ENCODE results near the gene SIL1. TPM values are rescaled to one million over a fixed set of nuclear protein-coding genes. Genes with fewer than 3 reads are reported as not detected.

SIL1 gene
- total and polyA plus RNA-seq, 2 of the 4 experiments (the other 2 are of a cell fraction), result 56.1 to 66.0 TPM

GRCh38 chr5:138986186-138986800 lies 211.9 kb downstream of the SIL1 start:
- CTCF ChIA-PET, result no interaction called here

More at GRCh38 chr5:138986186-138986800, 211.9 kb downstream of the SIL1 start:
- Histone ChIP-seq H3K9me1 (ENCODE audit: insufficient read depth, low read length) (peaks cover 15% of the 10 kb centered on the region), H3K23ac (ENCODE audit: low read depth, low read length) (no peak overlapping the region), H3K4ac (ENCODE audit: low read depth, low read length) (no peak overlapping the region), H2AK5ac (ENCODE audit: low read depth, low read length) (no peak overlapping the region), H2BK20ac (ENCODE audit: low read depth, low read length) (no peak overlapping the region), H2BK120ac (ENCODE audit: low read depth, low read length) (no peak overlapping the region), H3K4me2 (ENCODE audit: low read depth, low read length) (no peak overlapping the region), H4K20me1 (ENCODE audit: insufficient read depth, low read length) (no peaks in the 10 kb centered on the region), H3K27me3 (ENCODE audit: control insufficient read depth, insufficient read depth, low read length) (no peaks in the 10 kb centered on the region), H2AFZ (replicated peaks; ENCODE audit: low read length, poor library complexity) (no peak overlapping the region), H3K9me3 (ENCODE audit: control insufficient read depth, insufficient read depth, low read length) (no peaks in the 10 kb centered on the region), H4K8ac (ENCODE audit: low read depth in 2 of 2, low read length in 2 of 2) (no peak overlapping the region), H3K9ac (ENCODE audit: low read depth, low read length) (no peak overlapping the region), H3K4me1 (ENCODE audit: control insufficient read depth, insufficient read depth, low read length) (peaks cover 8% of the 10 kb centered on the region), H4K91ac (ENCODE audit: insufficient read depth, low read depth, low read length) (no peak overlapping the region), H2AK9ac (replicated peaks; ENCODE audit: low read depth, low read length, poor library complexity) (no peak overlapping the region), H3K79me1 (ENCODE audit: low read depth in 1 of 2, low read length in 2 of 2) (no peaks in the 10 kb centered on the region; a peak in 1 of 4 replicates), H2BK5ac (ENCODE audit: low read depth, low read length, poor library complexity, severe bottlenecking) (no peak overlapping the region), H3K4me3 (ENCODE audit: insufficient read depth, low read depth, low read length) (no peak overlapping the region), H2BK15ac (ENCODE audit: low read depth, low read length) (no peak overlapping the region), H3K27ac (ENCODE audit: insufficient read depth, low read length) (no peak overlapping the region), H3K18ac (ENCODE audit: low read depth, low read length) (no peak overlapping the region), H3K36me3 (ENCODE audit: control insufficient read depth, insufficient read depth, low read length) (no peaks in the 10 kb centered on the region), H4K5ac (ENCODE audit: low read depth, low read length) (no peak overlapping the region), H3K56ac (ENCODE audit: extremely low read depth, insufficient read depth, low read length) (no peak overlapping the region), H3K14ac (replicated peaks; ENCODE audit: low read depth, low read length) (no peak overlapping the region)
- dilution Hi-C loops (cut with HindIII; ENCODE audit: low sequenced_read_pairs, unreplicated experiment), result no loop called here
- no CpG with 5 or more reads among the region's 5 CpGs for WGBS, 2 experiments (ENCODE audit: extremely low coverage in 2 of 2, insufficient read length in 1 of 2)
- ATAC-seq (ENCODE audit: low read depth), result no peak
- in situ Hi-C loops (cut with MboI; ENCODE audit: low sequenced_read_pairs), result no loop called here
- no peak for TF ChIP-seq NFE2L2 (IDR thresholded peaks at IDR 0.05; ENCODE audit: low read depth, low read length)
- TF ChIP-seq CHD1 (IDR thresholded peaks at IDR 0.05; ENCODE audit: low read depth, low read length), result no peak
- TF ChIP-seq RFX5 (IDR thresholded peaks at IDR 0.05; ENCODE audit: low read depth, low read length), result no peak
- no peak for TF ChIP-seq CTCF (conservative IDR thresholded peaks at IDR 0.05; ENCODE audit: low read depth, low read length)
- TF ChIP-seq SMC3 (IDR thresholded peaks at IDR 0.05; ENCODE audit: low read depth, low read length), result no peak
- TF ChIP-seq MAFK (IDR thresholded peaks at IDR 0.05; ENCODE audit: low read depth, low read length), result no peak
- no peak for TF ChIP-seq CEBPB (IDR thresholded peaks at IDR 0.05; ENCODE audit: low read depth, low read length)
- no peak for TF ChIP-seq MXI1 (IDR thresholded peaks at IDR 0.05; ENCODE audit: borderline replicate concordance, low read depth, low read length)
- TF ChIP-seq RAD21 (IDR thresholded peaks at IDR 0.05; ENCODE audit: low read length), result no peak
- no peak for TF ChIP-seq MAZ (IDR thresholded peaks at IDR 0.05; ENCODE audit: borderline replicate concordance, low read depth, low read length)
- TF ChIP-seq POLR2A (IDR thresholded peaks at IDR 0.05; ENCODE audit: low read depth, low read length), result no peak
- POLR2A ChIA-PET (ENCODE audit: unreplicated experiment), result no interaction called here
- BruUV-seq (replicated peaks), result no TSS peak
- intact Hi-C loops (cut with micrococcal nuclease), result no loop called here
- DNase-seq, result no peak
